Neural cell (in vitro differentiated cells): ENCODE measurements around the gene SLCO2A1.

Source experiments
- CTCF ChIP-seq: fragments of 450-650 bp; IDR thresholded peaks from 2 replicates; pipeline ENCODE4 v1.5.1; 2014; ENCODE audit warnings: antibody characterized with exemption, mild to moderate bottlenecking, moderate library complexity; ENCODE audit not compliant: poor library complexity, severe bottlenecking
- EP300 ChIP-seq: fragments of 450-650 bp; conservative IDR thresholded peaks from 2 replicates; pipeline ENCODE4 v1.6.1; 2014; ENCODE audit warnings: antibody characterized with exemption, mild to moderate bottlenecking, moderate library complexity; ENCODE audit not compliant: poor library complexity, severe bottlenecking
- EZH2 ChIP-seq: fragments of 200-600, 300-800 bp; shearing (Covaris generic), sonication (generic); IDR thresholded peaks from 2 replicates; pipeline ENCODE4 v1.6.1; 2014; ENCODE audit warnings: antibody characterized with exemption, low read length, borderline replicate concordance, mild to moderate bottlenecking; ENCODE audit not compliant: insufficient read depth, poor library complexity, severe bottlenecking
- MXI1 ChIP-seq: fragments of 450-650 bp; conservative IDR thresholded peaks from 2 replicates; pipeline ENCODE4 v1.6.1; 2014; ENCODE audit warnings: antibody characterized with exemption, mild to moderate bottlenecking; ENCODE audit not compliant: poor library complexity, severe bottlenecking
- TAF1 ChIP-seq: IDR thresholded peaks from 2 replicates; pipeline ENCODE4 v1.6.1; 2012; ENCODE audit warnings: low read depth
- TF ChIP-seq, protein P1 (sequence below): IDR thresholded peaks from 2 replicates; pipeline ENCODE4 v1.6.1; 2012; ENCODE audit warnings: borderline replicate concordance

DNA sequence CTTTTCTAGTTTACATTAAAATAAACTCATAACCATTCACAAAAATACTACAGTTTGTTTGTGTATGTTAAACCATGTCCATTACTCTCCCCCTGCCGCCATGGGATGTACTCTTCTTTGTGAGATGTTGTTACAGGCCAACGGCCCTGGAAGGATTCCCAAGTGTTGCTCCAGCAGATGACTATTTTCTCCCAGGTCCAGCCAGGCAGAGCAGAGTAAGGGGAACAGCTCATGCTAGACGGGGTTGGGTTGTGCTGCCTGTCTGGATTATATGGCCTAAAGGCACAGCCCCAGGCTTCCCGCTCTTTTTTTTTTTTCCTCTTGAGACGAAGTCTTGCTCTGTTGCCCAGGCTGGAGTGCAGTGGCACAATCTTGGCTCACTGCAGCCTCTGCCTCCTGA lies 24.5 kb upstream of the SLCO2A1 start:
- TF ChIP-seq CTCF (no peak), TAF1 (no peak), MXI1 (no peak), EZH2 (no peak), EP300 (no peak)
- TF ChIP-seq, protein P1, sequence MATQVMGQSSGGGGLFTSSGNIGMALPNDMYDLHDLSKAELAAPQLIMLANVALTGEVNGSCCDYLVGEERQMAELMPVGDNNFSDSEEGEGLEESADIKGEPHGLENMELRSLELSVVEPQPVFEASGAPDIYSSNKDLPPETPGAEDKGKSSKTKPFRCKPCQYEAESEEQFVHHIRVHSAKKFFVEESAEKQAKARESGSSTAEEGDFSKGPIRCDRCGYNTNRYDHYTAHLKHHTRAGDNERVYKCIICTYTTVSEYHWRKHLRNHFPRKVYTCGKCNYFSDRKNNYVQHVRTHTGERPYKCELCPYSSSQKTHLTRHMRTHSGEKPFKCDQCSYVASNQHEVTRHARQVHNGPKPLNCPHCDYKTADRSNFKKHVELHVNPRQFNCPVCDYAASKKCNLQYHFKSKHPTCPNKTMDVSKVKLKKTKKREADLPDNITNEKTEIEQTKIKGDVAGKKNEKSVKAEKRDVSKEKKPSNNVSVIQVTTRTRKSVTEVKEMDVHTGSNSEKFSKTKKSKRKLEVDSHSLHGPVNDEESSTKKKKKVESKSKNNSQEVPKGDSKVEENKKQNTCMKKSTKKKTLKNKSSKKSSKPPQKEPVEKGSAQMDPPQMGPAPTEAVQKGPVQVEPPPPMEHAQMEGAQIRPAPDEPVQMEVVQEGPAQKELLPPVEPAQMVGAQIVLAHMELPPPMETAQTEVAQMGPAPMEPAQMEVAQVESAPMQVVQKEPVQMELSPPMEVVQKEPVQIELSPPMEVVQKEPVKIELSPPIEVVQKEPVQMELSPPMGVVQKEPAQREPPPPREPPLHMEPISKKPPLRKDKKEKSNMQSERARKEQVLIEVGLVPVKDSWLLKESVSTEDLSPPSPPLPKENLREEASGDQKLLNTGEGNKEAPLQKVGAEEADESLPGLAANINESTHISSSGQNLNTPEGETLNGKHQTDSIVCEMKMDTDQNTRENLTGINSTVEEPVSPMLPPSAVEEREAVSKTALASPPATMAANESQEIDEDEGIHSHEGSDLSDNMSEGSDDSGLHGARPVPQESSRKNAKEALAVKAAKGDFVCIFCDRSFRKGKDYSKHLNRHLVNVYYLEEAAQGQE, result no peak
